Osteocyte (in vitro differentiated cells): ENCODE results near the gene ABAT. TPM values are rescaled to one million over a fixed set of nuclear protein-coding genes. Genes with fewer than 3 reads are reported as not detected.

Experiments used
- DNase-seq: peaks from one replicate; pipeline ENCODE4 v3.0.0; 2021; ENCODE audit warnings: mixed read lengths; ENCODE audit not compliant: unreplicated experiment; ENCODE audit errors: extremely low spot score
- H3K27ac Mint-ChIP-seq: one replicate; pipeline ENCODE4 v1.8.0; 2021; ENCODE audit warnings: mild to moderate bottlenecking, mixed read lengths; ENCODE audit not compliant: unreplicated experiment
- H3K27me3 Mint-ChIP-seq: one replicate; pipeline ENCODE4 v1.8.0; 2021; ENCODE audit warnings: mixed read lengths; ENCODE audit not compliant: unreplicated experiment
- H3K36me3 Mint-ChIP-seq: one replicate; pipeline ENCODE4 v1.8.0; 2021; ENCODE audit warnings: mixed read lengths; ENCODE audit not compliant: unreplicated experiment
- H3K4me1 Mint-ChIP-seq: one replicate; pipeline ENCODE4 v1.8.0; 2021; ENCODE audit warnings: mixed read lengths; ENCODE audit not compliant: unreplicated experiment
- H3K4me3 Mint-ChIP-seq: one replicate; pipeline ENCODE4 v1.8.0; 2021; ENCODE audit warnings: mild to moderate bottlenecking, moderate library complexity, mixed read lengths; ENCODE audit not compliant: unreplicated experiment
- H3K9me3 Mint-ChIP-seq: one replicate; pipeline ENCODE4 v1.8.0; 2021; ENCODE audit warnings: mixed read lengths; ENCODE audit not compliant: unreplicated experiment
- total RNA-seq: library from RNA; stranded (reverse); gene quantifications from 2 replicates; pipeline ENCODE4 v1.2.1, GENCODE V29; 2021
- TF ChIP-seq, protein P1 (sequence below): fragments of 200-600 bp; sonication (generic); IDR thresholded peaks from 2 replicates; pipeline ENCODE4 v1.5.0; 2021; ENCODE audit warnings: antibody characterized with exemption, mild to moderate bottlenecking, moderate library complexity

Gene ABAT
- total RNA-seq, 1 donor from 2014 or later: 3.0 TPM

DNA sequence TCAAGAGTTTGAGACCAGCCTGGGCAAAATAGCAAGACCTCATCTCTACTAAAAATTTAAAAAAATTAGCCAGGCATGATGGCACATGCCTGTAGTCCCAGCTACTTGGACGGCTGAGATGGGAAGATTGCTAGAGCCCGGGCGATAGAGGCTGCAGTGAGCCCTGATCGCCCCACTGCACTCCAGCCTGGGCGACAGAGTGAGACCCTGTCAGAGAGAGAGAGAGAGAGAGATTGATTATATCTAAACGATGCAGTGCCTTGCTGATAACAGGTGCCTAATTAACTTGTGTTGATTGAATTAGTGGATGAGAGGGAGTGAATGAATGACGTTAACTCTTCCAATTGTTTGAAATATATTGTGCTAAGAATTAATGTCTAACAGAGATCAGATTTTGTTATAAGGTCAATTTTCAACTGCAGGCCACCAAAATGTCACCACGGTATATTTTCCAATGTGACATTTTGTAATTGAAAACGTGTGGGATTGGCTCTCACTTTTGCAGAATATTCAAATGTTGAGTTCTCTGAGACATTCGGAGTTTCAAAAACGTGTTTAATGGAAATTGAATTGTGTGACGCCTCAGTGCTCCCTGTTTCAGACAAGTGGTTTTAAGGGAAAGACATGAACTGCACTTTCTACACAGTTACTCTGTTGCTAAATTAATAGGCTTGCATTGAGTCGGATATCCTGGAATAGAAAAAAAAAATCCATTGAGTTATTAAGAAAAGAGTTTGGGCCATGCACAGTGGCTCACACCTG is 53.6 kb downstream of the ABAT start:
- TF ChIP-seq, protein P1, sequence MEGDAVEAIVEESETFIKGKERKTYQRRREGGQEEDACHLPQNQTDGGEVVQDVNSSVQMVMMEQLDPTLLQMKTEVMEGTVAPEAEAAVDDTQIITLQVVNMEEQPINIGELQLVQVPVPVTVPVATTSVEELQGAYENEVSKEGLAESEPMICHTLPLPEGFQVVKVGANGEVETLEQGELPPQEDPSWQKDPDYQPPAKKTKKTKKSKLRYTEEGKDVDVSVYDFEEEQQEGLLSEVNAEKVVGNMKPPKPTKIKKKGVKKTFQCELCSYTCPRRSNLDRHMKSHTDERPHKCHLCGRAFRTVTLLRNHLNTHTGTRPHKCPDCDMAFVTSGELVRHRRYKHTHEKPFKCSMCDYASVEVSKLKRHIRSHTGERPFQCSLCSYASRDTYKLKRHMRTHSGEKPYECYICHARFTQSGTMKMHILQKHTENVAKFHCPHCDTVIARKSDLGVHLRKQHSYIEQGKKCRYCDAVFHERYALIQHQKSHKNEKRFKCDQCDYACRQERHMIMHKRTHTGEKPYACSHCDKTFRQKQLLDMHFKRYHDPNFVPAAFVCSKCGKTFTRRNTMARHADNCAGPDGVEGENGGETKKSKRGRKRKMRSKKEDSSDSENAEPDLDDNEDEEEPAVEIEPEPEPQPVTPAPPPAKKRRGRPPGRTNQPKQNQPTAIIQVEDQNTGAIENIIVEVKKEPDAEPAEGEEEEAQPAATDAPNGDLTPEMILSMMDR: no peak
- Mint-ChIP-seq H3K27ac (no peak overlapping the region), H3K36me3 (no peaks in the 10 kb centered on the region), H3K27me3 (no peaks in the 10 kb centered on the region), H3K4me1 (no peaks in the 10 kb centered on the region), H3K4me3 (no peak overlapping the region), H3K9me3 (no peaks in the 10 kb centered on the region)
- DNase-seq: no peak

DNA sequence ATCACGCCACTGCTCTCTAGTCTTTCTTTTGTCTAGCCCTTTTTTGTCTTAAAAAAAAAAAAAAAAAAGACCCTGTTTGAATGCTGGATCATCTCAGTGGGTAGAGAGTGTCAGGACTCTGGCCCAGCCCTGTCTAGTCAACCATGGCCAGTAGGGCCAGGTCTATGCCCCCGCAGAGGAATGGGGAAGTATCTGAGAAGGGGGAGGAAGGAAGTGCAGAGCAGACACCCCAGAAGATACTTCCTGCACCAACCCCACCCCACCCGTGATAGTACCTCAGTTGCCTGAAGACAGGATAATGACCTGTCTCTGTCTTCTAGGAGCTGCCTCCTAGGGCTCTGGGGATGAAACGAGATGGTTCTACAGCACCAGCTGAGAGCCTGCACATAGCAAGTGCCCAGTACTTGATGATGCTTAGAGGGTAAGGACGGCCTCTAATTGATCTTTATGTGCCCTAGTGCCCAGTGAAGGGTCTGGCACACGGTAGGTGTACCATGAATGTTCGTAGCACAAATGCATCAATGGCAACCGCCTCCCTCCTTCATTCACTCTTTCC is 55.4 kb downstream of the ABAT start:
- Mint-ChIP-seq H3K4me1 (no peaks in the 10 kb centered on the region), H3K27me3 (no peaks in the 10 kb centered on the region), H3K36me3 (no peaks in the 10 kb centered on the region), H3K4me3 (no peak overlapping the region), H3K27ac (no peak overlapping the region), H3K9me3 (no peaks in the 10 kb centered on the region)
- DNase-seq: no peak
- TF ChIP-seq, protein P1: no peak

DNA sequence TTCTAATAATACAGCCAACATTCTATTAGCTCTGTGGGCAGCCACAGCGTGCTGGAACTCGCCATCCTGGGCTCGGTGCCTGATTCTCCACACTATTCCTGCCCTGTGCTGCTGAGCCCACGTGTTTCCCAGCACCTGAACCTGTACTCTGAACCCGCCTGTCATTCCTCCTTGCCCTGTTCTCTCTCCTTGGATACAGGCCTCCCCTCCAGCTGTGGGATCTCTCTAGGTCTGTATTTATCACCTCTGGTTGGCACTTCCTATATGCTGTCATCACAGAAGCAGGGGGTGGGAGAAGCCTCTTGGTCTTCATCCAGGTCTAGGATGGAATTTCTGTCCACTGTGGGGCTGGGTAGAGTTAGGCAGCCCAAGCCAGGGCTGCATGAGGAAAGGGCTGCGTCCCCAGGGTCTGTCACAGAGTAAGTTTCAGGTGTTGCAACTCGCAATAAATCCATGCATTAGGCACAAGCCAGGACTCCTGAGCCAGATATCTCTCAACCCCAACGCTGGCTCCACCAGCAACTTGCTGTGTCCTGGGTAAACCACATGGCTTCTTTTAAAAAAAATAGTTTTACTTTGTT is 56.0 kb downstream of the ABAT start:
- H3K9me3 Mint-ChIP-seq: no peaks in the 10 kb centered on the region
- DNase-seq: no peak
- H3K27me3 Mint-ChIP-seq: no peaks in the 10 kb centered on the region
- TF ChIP-seq, protein P1: no peak
- no peak overlapping the region for H3K27ac Mint-ChIP-seq
- H3K4me3 Mint-ChIP-seq: no peak overlapping the region
- no peaks in the 10 kb centered on the region for H3K36me3 Mint-ChIP-seq
- H3K4me1 Mint-ChIP-seq: no peaks in the 10 kb centered on the region

DNA sequence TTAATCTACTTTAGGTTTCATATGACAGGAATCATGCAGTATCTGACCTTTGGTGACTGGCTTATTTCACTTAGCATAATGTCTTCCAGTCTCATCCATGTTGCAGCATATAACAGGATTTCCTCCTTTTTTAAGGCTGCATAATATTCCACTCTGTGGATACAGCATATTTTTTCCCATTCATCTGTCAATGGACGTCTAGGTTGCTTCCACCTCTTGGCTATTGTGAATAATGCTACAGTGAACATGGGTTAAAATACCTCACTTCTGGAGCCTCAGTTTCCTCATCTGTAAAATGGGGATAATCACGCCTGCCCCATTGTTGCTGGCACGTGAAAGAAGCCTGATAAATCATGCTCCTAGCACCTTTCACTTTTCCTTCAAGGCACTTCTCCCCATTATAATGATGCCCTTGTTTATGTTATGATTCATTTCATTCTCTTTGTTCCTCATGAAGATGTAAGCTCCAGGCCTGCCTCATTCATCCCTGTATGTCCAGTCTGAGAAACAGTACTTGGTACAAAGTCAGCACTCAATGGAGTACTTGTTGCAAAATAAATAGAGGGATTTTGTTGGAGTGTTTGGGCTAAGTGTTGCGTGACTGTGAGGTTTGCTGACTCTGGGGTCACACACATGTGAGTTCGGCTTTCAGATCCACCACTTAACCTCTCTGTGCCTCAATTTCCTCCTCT is 59.6 kb downstream of the ABAT start:
- TF ChIP-seq, protein P1: no peak
- Mint-ChIP-seq H3K9me3 (no peaks in the 10 kb centered on the region), H3K4me3 (no peak overlapping the region), H3K27ac (no peak overlapping the region), H3K27me3 (no peaks in the 10 kb centered on the region), H3K4me1 (no peaks in the 10 kb centered on the region), H3K36me3 (no peaks in the 10 kb centered on the region)
- no peak for DNase-seq

DNA sequence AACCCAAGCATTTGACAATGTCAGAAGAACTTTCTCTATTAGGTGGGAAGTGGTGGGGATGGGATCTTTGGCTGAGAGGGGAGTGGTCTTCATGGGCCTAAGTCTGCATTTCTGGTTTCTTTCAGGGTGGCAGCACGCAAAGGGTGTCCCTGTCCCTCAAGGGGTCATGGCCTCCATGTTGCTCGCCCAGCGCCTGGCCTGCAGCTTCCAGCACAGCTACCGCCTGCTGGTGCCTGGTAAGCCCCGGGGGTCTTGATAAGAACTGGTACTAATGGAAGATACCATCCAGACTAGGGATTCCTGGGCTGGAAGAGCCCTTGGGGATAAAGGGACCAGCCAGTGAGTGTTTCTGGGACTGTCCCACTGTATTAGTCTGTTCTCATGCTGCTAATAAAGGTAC is 61.2 kb downstream of the ABAT start:
- TF ChIP-seq, protein P1: no peak
- Mint-ChIP-seq H3K9me3 (no peaks in the 10 kb centered on the region), H3K36me3 (no peaks in the 10 kb centered on the region), H3K27ac (no peak overlapping the region), H3K27me3 (no peaks in the 10 kb centered on the region), H3K4me1 (no peaks in the 10 kb centered on the region), H3K4me3 (no peak overlapping the region)
- DNase-seq: no peak
